Neural cell (in vitro differentiated cells): ENCODE results near the gene OSBPL8. TPM values are rescaled to one million over a fixed set of nuclear protein-coding genes. Genes with fewer than 3 reads are reported as not detected.

Experiments used
- H2AFZ ChIP-seq: fragments of 200-600, 300-800 bp; sonication (generic), shearing (Covaris generic); 2 replicates; pipeline ENCODE4 v1.6.0; 2014; ENCODE audit warnings: low read depth, mild to moderate bottlenecking, antibody characterized with exemption, low read length, moderate library complexity
- H3F3A ChIP-seq: fragments of 200-600 bp; shearing (Covaris generic); 2 replicates; pipeline ENCODE4 v1.6.1; 2016; ENCODE audit warnings: mild to moderate bottlenecking, moderate library complexity, mixed read lengths, antibody characterized with exemption, low read length; ENCODE audit not compliant: insufficient read depth, poor library complexity, severe bottlenecking
- H3K27ac ChIP-seq: fragments of 200-600, 300-800 bp; sonication (generic), shearing (Covaris generic); 2 replicates; pipeline ENCODE4 v1.5.1; 2014; ENCODE audit warnings: mild to moderate bottlenecking, low read length, moderate library complexity
- H3K27me3 ChIP-seq: fragments of 300-800, 200-600 bp; sonication (generic), shearing (Covaris generic); 2 replicates; pipeline ENCODE4 v1.6.0; 2014; ENCODE audit warnings: mild to moderate bottlenecking, low read depth, low read length, moderate library complexity; ENCODE audit not compliant: insufficient read depth
- H3K36me3 ChIP-seq: fragments of 300-800, 200-600 bp; sonication (generic), shearing (Covaris generic); 2 replicates; pipeline ENCODE4 v1.5.1; 2014; ENCODE audit warnings: mild to moderate bottlenecking, antibody characterized with exemption, low read length, moderate library complexity; ENCODE audit not compliant: insufficient read depth
- H3K4me2 ChIP-seq: fragments of 300-800, 200-600 bp; sonication (generic), shearing (Covaris generic); 2 replicates; pipeline ENCODE4 v1.6.0; 2014; ENCODE audit warnings: mild to moderate bottlenecking, low read length
- H3K4me3 ChIP-seq: fragments of 300-800, 200-600 bp; sonication (generic), shearing (Covaris generic); 2 replicates; pipeline ENCODE4 v1.5.1; 2014; ENCODE audit warnings: mild to moderate bottlenecking, low read length, moderate library complexity
- H3K79me2 ChIP-seq: fragments of 200-600 bp; shearing (Covaris generic); replicated peaks from 2 replicates; pipeline ENCODE4 v1.6.0; 2014; ENCODE audit warnings: mild to moderate bottlenecking, low read length, moderate library complexity; ENCODE audit not compliant: insufficient read depth
- H3K9ac ChIP-seq: fragments of 300-800, 200-600 bp; sonication (generic), shearing (Covaris generic); 2 replicates; pipeline ENCODE4 v1.6.1; 2016; ENCODE audit warnings: mild to moderate bottlenecking, low read length, mixed read lengths
- H3K9me2 ChIP-seq: fragments of 200-600 bp; shearing (Covaris generic); 2 replicates; pipeline ENCODE4 v1.6.1; 2016; ENCODE audit warnings: mild to moderate bottlenecking, low read length, mixed read lengths; ENCODE audit not compliant: insufficient read depth
- H3K9me3 ChIP-seq: fragments of 200-600, 300-800 bp; sonication (generic), shearing (Covaris generic); 2 replicates; pipeline ENCODE4 v1.6.1; 2016; ENCODE audit warnings: mild to moderate bottlenecking, mixed run types, low read length, moderate library complexity, mixed read lengths
- H4K20me1 ChIP-seq: fragments of 200-600 bp; shearing (Covaris generic); 2 replicates; pipeline ENCODE4 v1.6.1; 2016; ENCODE audit warnings: mild to moderate bottlenecking, mixed run types; ENCODE audit not compliant: insufficient read depth
- CTCF ChIP-seq: fragments of 450-650 bp; IDR thresholded peaks from 2 replicates; pipeline ENCODE4 v1.5.1; 2014; ENCODE audit warnings: antibody characterized with exemption, mild to moderate bottlenecking, moderate library complexity; ENCODE audit not compliant: poor library complexity, severe bottlenecking
- EP300 ChIP-seq: fragments of 450-650 bp; conservative IDR thresholded peaks from 2 replicates; pipeline ENCODE4 v1.6.1; 2014; ENCODE audit warnings: antibody characterized with exemption, mild to moderate bottlenecking, moderate library complexity; ENCODE audit not compliant: poor library complexity, severe bottlenecking
- MXI1 ChIP-seq: fragments of 450-650 bp; conservative IDR thresholded peaks from 2 replicates; pipeline ENCODE4 v1.6.1; 2014; ENCODE audit warnings: antibody characterized with exemption, mild to moderate bottlenecking; ENCODE audit not compliant: poor library complexity, severe bottlenecking
- RAD21 ChIP-seq: fragments of 450-650 bp; conservative IDR thresholded peaks from 2 replicates; pipeline ENCODE4 v1.6.1; 2014; ENCODE audit warnings: antibody characterized with exemption, mild to moderate bottlenecking, moderate library complexity
- REST ChIP-seq: IDR thresholded peaks from 2 replicates; pipeline ENCODE4 v1.6.1; 2012; ENCODE audit warnings: borderline replicate concordance
- polyA plus RNA-seq: library from polyadenylated mRNA; depleted of rRNA; stranded (reverse); fragments of >200 nt; gene quantifications from 2 replicates; pipeline ENCODE4 v1.2.3, GENCODE V29; 2014

The OSBPL8 gene
- polyA plus RNA-seq, 1 donor from 2014 or later: 126 TPM

GRCh38 chr12:76420222-76420621 is 139.3 kb downstream of the OSBPL8 start (continued):
- TF ChIP-seq EP300: no peak

GRCh38 chr12:76417116-76417515 is 142.5 kb downstream of the OSBPL8 start:
- H3K9ac ChIP-seq: no peak overlapping the region
- no peaks in the 10 kb centered on the region for H3K9me3 ChIP-seq
- no peaks in the 10 kb centered on the region for H4K20me1 ChIP-seq
- no peaks in the 10 kb centered on the region for H3F3A ChIP-seq
- no peaks in the 10 kb centered on the region for H3K9me2 ChIP-seq
- no peak overlapping the region for H3K27ac ChIP-seq
- no peak overlapping the region for H3K4me2 ChIP-seq
- H3K36me3 ChIP-seq: no peaks in the 10 kb centered on the region
- H2AFZ ChIP-seq: no peak overlapping the region
- no peaks in the 10 kb centered on the region for H3K27me3 ChIP-seq
- no peak overlapping the region for H3K4me3 ChIP-seq
- H3K79me2 ChIP-seq: peaks cover 34% of the 10 kb centered on the region
- TF ChIP-seq CTCF (no peak), RAD21 (no peak)

GRCh38 chr12:76413121-76413520 is 146.4 kb downstream of the OSBPL8 start:
- Histone ChIP-seq H3K9ac (no peak overlapping the region), H3K36me3 (no peaks in the 10 kb centered on the region), H4K20me1 (no peaks in the 10 kb centered on the region), H3F3A (no peaks in the 10 kb centered on the region), H2AFZ (no peak overlapping the region), H3K4me2 (no peak overlapping the region), H3K9me3 (no peaks in the 10 kb centered on the region), H3K79me2 (peaks cover 5% of the 10 kb centered on the region), H3K9me2 (no peaks in the 10 kb centered on the region), H3K27ac (no peak overlapping the region), H3K4me3 (no peak overlapping the region), H3K27me3 (no peaks in the 10 kb centered on the region)
- TF ChIP-seq REST (no peak), MXI1 (no peak)

GRCh38 chr12:76410781-76411180 is 148.8 kb downstream of the OSBPL8 start:
- H3K36me3 ChIP-seq: no peaks in the 10 kb centered on the region
- H4K20me1 ChIP-seq: no peaks in the 10 kb centered on the region
- no peaks in the 10 kb centered on the region for H3K9me2 ChIP-seq
- H3F3A ChIP-seq: no peaks in the 10 kb centered on the region
- peaks cover 5% of the 10 kb centered on the region for H3K79me2 ChIP-seq
- H2AFZ ChIP-seq: no peak overlapping the region
- H3K4me2 ChIP-seq: no peak overlapping the region
- H3K9ac ChIP-seq: no peak overlapping the region
- H3K4me3 ChIP-seq: no peak overlapping the region
- no peak for TF ChIP-seq RAD21
- no peak overlapping the region for H3K27ac ChIP-seq
- H3K9me3 ChIP-seq: no peaks in the 10 kb centered on the region
- H3K27me3 ChIP-seq: no peaks in the 10 kb centered on the region
